ENCODE results near the gene ROPN1L.

DNA sequence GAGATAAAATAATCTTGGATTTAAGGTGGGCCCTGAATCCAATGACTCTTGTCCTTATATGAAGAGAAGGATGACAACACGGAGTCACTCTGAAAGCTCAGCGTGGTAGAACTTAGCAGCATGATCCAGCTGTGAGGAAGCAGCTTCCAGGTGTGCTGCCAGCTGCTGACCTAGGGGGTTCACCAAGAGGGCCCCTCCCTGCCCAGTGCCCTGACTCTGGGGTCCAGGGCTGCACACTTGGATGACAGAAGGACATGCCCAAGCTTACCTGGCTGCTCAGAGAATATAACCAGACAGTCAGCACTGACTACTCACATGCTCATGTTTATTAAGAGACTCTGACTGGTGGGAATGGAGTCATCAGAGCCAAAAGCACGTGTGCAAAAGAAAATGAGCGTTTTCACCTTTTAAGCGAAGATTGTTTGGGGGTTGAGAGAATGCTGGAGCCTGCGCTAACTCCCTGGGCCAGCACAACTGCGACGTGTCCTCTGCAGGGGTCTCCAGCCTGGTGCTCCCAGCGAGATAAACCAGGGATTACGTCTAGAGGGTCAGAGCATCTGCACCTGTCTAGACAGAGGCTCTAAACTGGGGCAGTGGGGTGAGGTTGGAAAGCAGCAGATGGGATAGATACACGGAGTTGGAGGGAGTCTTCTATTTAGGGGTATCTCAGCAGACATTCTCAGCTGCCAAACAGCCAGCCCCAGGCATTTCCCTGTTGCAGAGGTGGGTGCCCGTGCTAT is 41.3 kb downstream of the ROPN1L start:
- no peak for TF ChIP-seq POLR2A (IDR thresholded peaks at IDR 0.05)
- TF ChIP-seq, protein P1, sequence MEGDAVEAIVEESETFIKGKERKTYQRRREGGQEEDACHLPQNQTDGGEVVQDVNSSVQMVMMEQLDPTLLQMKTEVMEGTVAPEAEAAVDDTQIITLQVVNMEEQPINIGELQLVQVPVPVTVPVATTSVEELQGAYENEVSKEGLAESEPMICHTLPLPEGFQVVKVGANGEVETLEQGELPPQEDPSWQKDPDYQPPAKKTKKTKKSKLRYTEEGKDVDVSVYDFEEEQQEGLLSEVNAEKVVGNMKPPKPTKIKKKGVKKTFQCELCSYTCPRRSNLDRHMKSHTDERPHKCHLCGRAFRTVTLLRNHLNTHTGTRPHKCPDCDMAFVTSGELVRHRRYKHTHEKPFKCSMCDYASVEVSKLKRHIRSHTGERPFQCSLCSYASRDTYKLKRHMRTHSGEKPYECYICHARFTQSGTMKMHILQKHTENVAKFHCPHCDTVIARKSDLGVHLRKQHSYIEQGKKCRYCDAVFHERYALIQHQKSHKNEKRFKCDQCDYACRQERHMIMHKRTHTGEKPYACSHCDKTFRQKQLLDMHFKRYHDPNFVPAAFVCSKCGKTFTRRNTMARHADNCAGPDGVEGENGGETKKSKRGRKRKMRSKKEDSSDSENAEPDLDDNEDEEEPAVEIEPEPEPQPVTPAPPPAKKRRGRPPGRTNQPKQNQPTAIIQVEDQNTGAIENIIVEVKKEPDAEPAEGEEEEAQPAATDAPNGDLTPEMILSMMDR (IDR thresholded peaks at IDR 0.05): no peak
